ENCODE data around the gene ZDHHC8. TPM values are rescaled to one million over a fixed set of nuclear protein-coding genes. Genes with fewer than 3 reads are reported as not detected.

ZDHHC8 gene
- total and polyA plus RNA-seq, 2 donors (not counting 3 experiments of a cell fraction or from before 2014, with no cell fraction given) = 49.8 to 131 TPM

DNA sequence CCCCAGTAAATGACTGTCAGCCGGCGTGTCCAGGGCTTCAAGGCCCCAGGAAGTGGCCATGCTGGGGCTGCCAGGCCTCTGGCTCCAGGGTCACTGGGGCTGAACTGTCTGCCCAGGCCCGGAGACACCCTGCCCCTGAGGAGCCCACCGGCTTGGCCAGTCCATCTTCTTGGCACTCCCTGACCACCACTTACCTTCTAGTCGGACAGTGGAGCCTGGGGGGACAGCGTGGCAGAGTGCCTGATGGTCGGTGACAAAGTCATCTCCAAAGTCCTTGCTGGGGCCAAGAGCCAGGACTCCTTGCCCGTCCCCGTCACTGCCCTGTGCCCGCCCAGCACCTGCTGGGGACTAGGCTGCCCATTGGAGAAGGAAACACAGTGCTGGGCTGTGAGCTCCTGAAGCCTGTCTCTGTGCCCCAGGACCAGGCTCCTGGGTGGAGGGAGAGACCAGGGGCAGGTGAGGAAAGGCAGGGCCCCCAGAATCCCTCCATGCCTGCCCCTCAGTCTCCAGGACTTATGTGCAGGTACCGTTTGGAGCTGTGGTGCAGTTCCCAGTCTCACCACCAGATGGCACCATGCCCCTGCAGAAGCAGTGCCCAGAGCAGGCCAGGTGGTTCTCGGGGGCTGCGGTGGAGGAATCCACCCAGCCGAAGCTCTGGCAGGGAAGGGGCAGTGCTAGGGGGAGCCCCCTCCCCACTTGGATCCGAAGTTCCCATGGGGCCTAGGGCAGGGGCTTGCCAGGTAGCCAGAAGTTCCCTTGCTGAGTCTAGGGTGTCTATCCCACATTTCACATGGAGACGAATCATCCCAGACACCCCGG, 25.2 kb downstream of the ZDHHC8 start:
- Histone ChIP-seq H3K4me3 (replicated peaks in 1 of 3; ENCODE audit: insufficient read depth in 1 of 3, low read depth in 1 of 3, low read length in 3 of 3) (no peak overlapping the region), H3K9me3 (replicated peaks; ENCODE audit: control insufficient read depth, insufficient read depth, low read length) (no peaks in the 10 kb centered on the region), H3K9me1 (replicated peaks; ENCODE audit: control insufficient read depth, extremely low read depth, insufficient read depth, low read length) (no peaks in the 10 kb centered on the region), H3K9ac (replicated peaks; ENCODE audit: extremely low read depth, insufficient read depth, low read length) (no peak overlapping the region), H3K27ac (ENCODE audit: insufficient read depth, low read depth, low read length) (no peak overlapping the region), H3K4me2 (ENCODE audit: insufficient read depth, low read length) (no peak overlapping the region), H3K27me3 (ENCODE audit: control insufficient read depth in 2 of 2, insufficient read depth in 2 of 2, low read length in 2 of 2) (no peaks in the 10 kb centered on the region), H3K36me3 (ENCODE audit: control insufficient read depth in 2 of 2, extremely low read depth in 1 of 2, insufficient read depth in 2 of 2, low read length in 2 of 2) (no peaks in the 10 kb centered on the region), H3K79me2 (ENCODE audit: control insufficient read depth, insufficient read depth, low read length) (no peaks in the 10 kb centered on the region), H4K20me1 (replicated peaks; ENCODE audit: control insufficient read depth, extremely low read depth, insufficient read depth, low read length) (no peaks in the 10 kb centered on the region), H3K4me1 (ENCODE audit: control insufficient read depth, extremely low read depth, insufficient read depth, low read length) (peaks cover 5% of the 10 kb centered on the region), H2AFZ (ENCODE audit: low read depth, low read length) (no peak overlapping the region)
- ChIA-PET CTCF (interaction anchor here (0.7 to 3.2 kb wide), 21 partner anchors 10 to 298 kb away, joined by 3 to 52 read pairs (median 6); partner anchors contain the start of gene DGCR6L), POLR2A (no interaction called here)
- TF ChIP-seq FOS (IDR thresholded peaks at IDR 0.05; ENCODE audit: borderline replicate concordance, insufficient read depth, low read length) (no peak), GATA2 (IDR thresholded peaks at IDR 0.05; ENCODE audit: insufficient read depth, insufficient read length, low read depth, low read length) (no peak), JUN (IDR thresholded peaks at IDR 0.05; ENCODE audit: borderline replicate concordance, insufficient read depth, insufficient read length, low read depth) (no peak), POLR2AphosphoS5 (IDR thresholded peaks at IDR 0.05; ENCODE audit: insufficient read depth, low read depth, low read length) (no peak)
- TF ChIP-seq, protein P1, sequence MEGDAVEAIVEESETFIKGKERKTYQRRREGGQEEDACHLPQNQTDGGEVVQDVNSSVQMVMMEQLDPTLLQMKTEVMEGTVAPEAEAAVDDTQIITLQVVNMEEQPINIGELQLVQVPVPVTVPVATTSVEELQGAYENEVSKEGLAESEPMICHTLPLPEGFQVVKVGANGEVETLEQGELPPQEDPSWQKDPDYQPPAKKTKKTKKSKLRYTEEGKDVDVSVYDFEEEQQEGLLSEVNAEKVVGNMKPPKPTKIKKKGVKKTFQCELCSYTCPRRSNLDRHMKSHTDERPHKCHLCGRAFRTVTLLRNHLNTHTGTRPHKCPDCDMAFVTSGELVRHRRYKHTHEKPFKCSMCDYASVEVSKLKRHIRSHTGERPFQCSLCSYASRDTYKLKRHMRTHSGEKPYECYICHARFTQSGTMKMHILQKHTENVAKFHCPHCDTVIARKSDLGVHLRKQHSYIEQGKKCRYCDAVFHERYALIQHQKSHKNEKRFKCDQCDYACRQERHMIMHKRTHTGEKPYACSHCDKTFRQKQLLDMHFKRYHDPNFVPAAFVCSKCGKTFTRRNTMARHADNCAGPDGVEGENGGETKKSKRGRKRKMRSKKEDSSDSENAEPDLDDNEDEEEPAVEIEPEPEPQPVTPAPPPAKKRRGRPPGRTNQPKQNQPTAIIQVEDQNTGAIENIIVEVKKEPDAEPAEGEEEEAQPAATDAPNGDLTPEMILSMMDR (IDR thresholded peaks at IDR 0.05; ENCODE audit: extremely low read depth in 1 of 2, insufficient read depth in 1 of 2, low read depth in 1 of 2, low read length in 2 of 2) = peak; percentile 92 to 97
- dilution Hi-C loops (cut with MboI; ENCODE audit: extremely low pct_ligation_motif_present, low sequenced_read_pairs) = no loop called here
- peak; percentile 77 for DNase-seq (ENCODE audit: low read depth, low spot score)
- intact Hi-C loops (cut with micrococcal nuclease) = loop anchor here (1.0 to 5.0 kb wide), 5 partner anchors 50 to 300 kb away; partner anchors contain the start of gene RTN4R
- peak; percentile 84 for FAIRE-seq
- no TSS peak for BruUV-seq (replicated peaks)
